Measurements from ENCODE around the gene NSL1.

DNA sequence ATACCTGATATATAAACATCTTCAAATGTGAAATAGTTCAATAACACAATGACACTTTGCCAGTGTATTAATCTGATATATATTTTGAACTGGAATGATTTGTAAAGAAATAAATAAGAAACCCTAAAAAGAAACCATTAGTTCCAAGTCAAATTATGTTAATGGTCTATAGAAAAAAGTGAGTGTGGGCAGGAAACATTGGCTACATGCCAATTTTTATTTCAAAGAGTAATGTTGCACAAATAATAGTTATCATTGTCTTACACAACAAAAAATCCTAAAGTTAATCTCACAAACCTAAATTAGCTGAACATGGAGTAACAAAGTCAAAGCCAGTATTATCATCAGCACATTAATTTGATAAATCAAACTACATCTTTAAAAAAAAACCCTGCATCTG is 54.0 kb downstream of the NSL1 start:
- no peak for TF ChIP-seq EZH2 (IDR thresholded peaks at IDR 0.05; ENCODE audit: insufficient read depth, poor library complexity, severe bottlenecking)
- no peak for TF ChIP-seq EZH2phosphoT487 (IDR thresholded peaks at IDR 0.05; ENCODE audit: insufficient read depth, low read depth)

Data from GM23248 (cell line).